GM12891 (cell line): Measurements from ENCODE around the gene GNAI1.

ENCODE experiments used
- DNase-seq: peaks from one replicate; pipeline ENCODE4 v3.0.0; 2011; ENCODE audit warnings: low spot score; ENCODE audit not compliant: insufficient read length
- FAIRE-seq: peaks from 2 replicates; lab custom pipeline; 2011; peaks lifted over from hg19 to GRCh38; lab: Jason Lieb, UNC
- PAX5 ChIP-seq: IDR thresholded peaks from 2 replicates; pipeline ENCODE4 v1.6.1; 2011; ENCODE audit warnings: low read length, moderate library complexity, mild to moderate bottlenecking; ENCODE audit not compliant: insufficient read depth, severe bottlenecking
- POLR2A ChIP-seq: IDR thresholded peaks from 2 replicates; pipeline ENCODE4 v1.6.1; 2011; ENCODE audit warnings: low read depth, low read length, control low read depth
- POLR2AphosphoS5 ChIP-seq: IDR thresholded peaks from 2 replicates; pipeline ENCODE4 v1.6.1; 2011; ENCODE audit warnings: low read depth, low read length, control low read depth
- POU2F2 ChIP-seq: IDR thresholded peaks from 2 replicates; pipeline ENCODE4 v1.6.1; 2011; ENCODE audit warnings: low read depth, mild to moderate bottlenecking, control low read depth, low read length, moderate library complexity
- SPI1 ChIP-seq: IDR thresholded peaks from 2 replicates; pipeline ENCODE4 v1.6.1; 2011; ENCODE audit warnings: low read depth, low read length, control low read depth
- TAF1 ChIP-seq: IDR thresholded peaks from 2 replicates; pipeline ENCODE4 v1.6.1; 2011; ENCODE audit warnings: low read depth, low read length, control low read depth

GNAI1 gene

GRCh38 chr7:80131675-80132435, 2.8 kb upstream of the GNAI1 start:
- no peak for FAIRE-seq
- TF ChIP-seq PAX5 (no peak), TAF1 (no peak), POU2F2 (no peak)

GRCh38 chr7:80132594-80132993, 2.0 kb upstream of the GNAI1 start:
- no peak for DNase-seq
- no peak for FAIRE-seq
- no peak for TF ChIP-seq PAX5
- no peak for TF ChIP-seq POLR2AphosphoS5
- no peak for TF ChIP-seq TAF1
- no peak for TF ChIP-seq POU2F2

More at GRCh38 chr7:80131675-80132435, 2.8 kb upstream of the GNAI1 start:
- DNase-seq, result no peak

GRCh38 chr7:80133361-80134114, 1.1 kb upstream of the GNAI1 start:
- TF ChIP-seq POU2F2 (no peak), SPI1 (no peak), POLR2AphosphoS5 (no peak), TAF1 (no peak), PAX5 (no peak)
- FAIRE-seq (no peak), DNase-seq (no peak)

GRCh38 chr7:80134115-80134535, 506 bp upstream of the GNAI1 start:
- TF ChIP-seq POLR2A (no peak), SPI1 (no peak), POLR2AphosphoS5 (no peak), PAX5 (no peak), TAF1 (no peak)
- FAIRE-seq (no peak), DNase-seq (no peak)

- DNase-seq, result no peak
- TF ChIP-seq POLR2AphosphoS5 (no peak), SPI1 (no peak), PAX5 (no peak), POLR2A (no peak), POU2F2 (no peak), TAF1 (no peak)
- no peak for FAIRE-seq
Observed at GRCh38 chr7:80135309-80136104, 876 bp downstream of the GNAI1 start.

- FAIRE-seq (no peak), DNase-seq (no peak)
- TF ChIP-seq SPI1 (no peak), POLR2A (no peak), POLR2AphosphoS5 (no peak), PAX5 (no peak), TAF1 (no peak), POU2F2 (no peak)
Observed at GRCh38 chr7:80136261-80137055, 1.8 kb downstream of the GNAI1 start.

- no peak for FAIRE-seq
- no peak for DNase-seq
- no peak for TF ChIP-seq TAF1
- no peak for TF ChIP-seq SPI1
- TF ChIP-seq PAX5, result no peak
- no peak for TF ChIP-seq POLR2A
- no peak for TF ChIP-seq POLR2AphosphoS5
- no peak for TF ChIP-seq POU2F2
Observed at GRCh38 chr7:80137410-80137809, 2.8 kb downstream of the GNAI1 start.

GRCh38 chr7:80139236-80139635, 4.6 kb downstream of the GNAI1 start:
- FAIRE-seq (no peak), DNase-seq (no peak)
- no peak for TF ChIP-seq POLR2A
- no peak for TF ChIP-seq POU2F2
- no peak for TF ChIP-seq POLR2AphosphoS5
- TF ChIP-seq PAX5, result no peak
- TF ChIP-seq SPI1, result no peak
- no peak for TF ChIP-seq TAF1

- TF ChIP-seq POLR2A (no peak), PAX5 (no peak), POU2F2 (no peak), TAF1 (no peak), SPI1 (no peak), POLR2AphosphoS5 (no peak)
- FAIRE-seq (no peak), DNase-seq (no peak)
Observed at GRCh38 chr7:80140388-80140787, 5.8 kb downstream of the GNAI1 start.
